Large intestine (tissue), 3 donors: ENCODE results near the gene SORBS1. TPM values are rescaled to one million over a fixed set of nuclear protein-coding genes. Genes with fewer than 3 reads are reported as not detected.

Source experiments
- DNase-seq, 2 donors: peaks; one replicate each; pipeline versions ENCODE4 v3.0.0 to v3.0.0-alpha.2; 2013
- H3K27ac ChIP-seq: one replicate; pipeline ENCODE4 v1.5.1; 2013; ENCODE audit warnings: low read length
- H3K27me3 ChIP-seq: 2 replicates; pipeline ENCODE4 v1.6.1; 2013; ENCODE audit warnings: low read length; ENCODE audit not compliant: control insufficient read depth, insufficient read depth
- H3K36me3 ChIP-seq: 2 replicates; pipeline ENCODE4 v1.6.1; 2013; ENCODE audit warnings: low read length; ENCODE audit not compliant: control insufficient read depth, insufficient read depth
- H3K4me1 ChIP-seq: one replicate; pipeline ENCODE4 v1.6.1; 2013; ENCODE audit warnings: low read length; ENCODE audit not compliant: control insufficient read depth, insufficient read depth
- H3K4me3 ChIP-seq: one replicate; pipeline ENCODE4 v1.5.1; 2013; ENCODE audit warnings: low read length
- H3K9me3 ChIP-seq: one replicate; pipeline ENCODE4 v1.6.1; 2013; ENCODE audit warnings: mild to moderate bottlenecking, low read depth, low read length, moderate library complexity; ENCODE audit not compliant: control insufficient read depth
- WGBS: methylation state at CpG from one replicate; pipeline ENCODE4 v1.1.5; 2013; ENCODE audit warnings: low lambda C conversion rate; ENCODE audit not compliant: insufficient coverage; 5-methylcytosine and 5-hydroxymethylcytosine counted together
- polyA plus RNA-seq: library from polyadenylated mRNA; unstranded; fragments of 120-200 nt; gene quantifications from one replicate; pipeline ENCODE4 v1.2.1, GENCODE V29; 2013

SORBS1 gene
- polyA plus RNA-seq, 1 donor: 60.2 TPM

DNA sequence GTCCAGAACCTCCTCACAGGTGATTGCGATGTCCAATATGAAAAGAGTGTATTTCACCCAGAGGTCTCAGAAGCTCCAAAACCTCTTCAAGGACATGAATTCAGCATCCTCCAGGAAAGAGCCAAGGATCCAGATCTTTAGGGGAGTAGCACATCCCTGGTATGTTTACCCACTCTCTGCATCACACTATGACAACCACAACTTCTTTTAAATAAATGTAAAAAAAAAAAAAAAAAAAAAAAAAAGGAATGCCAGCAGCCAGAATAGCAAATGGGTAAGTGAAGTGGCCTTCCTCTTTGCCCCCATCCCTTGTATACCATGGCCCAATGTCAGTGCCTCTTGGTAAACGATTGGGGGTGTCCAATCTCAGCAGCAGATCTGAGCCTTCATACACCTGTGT is 67.3 kb downstream of the SORBS1 start:
- no peak overlapping the region for H3K4me3 ChIP-seq
- H3K27ac ChIP-seq: peak overlapping the region; percentile 45
- H3K36me3 ChIP-seq: no peaks in the 10 kb centered on the region
- H3K27me3 ChIP-seq: no peaks in the 10 kb centered on the region
- no peak for DNase-seq
- H3K4me1 ChIP-seq: peaks cover 3% of the 10 kb centered on the region
- no peaks in the 10 kb centered on the region for H3K9me3 ChIP-seq
- WGBS: no CpG with 5 or more reads among the region's 2 CpGs

DNA sequence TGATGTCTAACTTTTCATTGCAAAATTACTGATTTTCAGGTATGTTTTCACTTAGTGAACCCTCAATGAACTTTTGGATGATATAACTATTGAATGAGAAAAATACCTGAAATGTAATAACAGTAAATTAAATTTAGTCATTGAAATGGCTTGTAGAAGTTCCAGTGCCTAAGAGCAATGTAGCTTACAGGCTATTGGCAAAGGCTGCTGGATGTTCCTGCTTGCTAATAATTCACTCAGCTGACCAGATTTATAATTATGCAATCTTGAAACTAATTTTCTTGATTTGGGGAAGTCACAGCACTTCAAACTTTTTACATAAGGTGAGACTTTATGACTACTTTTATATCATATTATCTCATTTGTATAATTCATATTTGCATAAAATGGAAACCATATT is 73.2 kb downstream of the SORBS1 start:
- Histone ChIP-seq H3K9me3 (no peaks in the 10 kb centered on the region), H3K4me1 (peaks cover 3% of the 10 kb centered on the region), H3K4me3 (no peak overlapping the region), H3K27me3 (no peaks in the 10 kb centered on the region), H3K27ac (no peak overlapping the region), H3K36me3 (no peaks in the 10 kb centered on the region)
- no peak for DNase-seq

DNA sequence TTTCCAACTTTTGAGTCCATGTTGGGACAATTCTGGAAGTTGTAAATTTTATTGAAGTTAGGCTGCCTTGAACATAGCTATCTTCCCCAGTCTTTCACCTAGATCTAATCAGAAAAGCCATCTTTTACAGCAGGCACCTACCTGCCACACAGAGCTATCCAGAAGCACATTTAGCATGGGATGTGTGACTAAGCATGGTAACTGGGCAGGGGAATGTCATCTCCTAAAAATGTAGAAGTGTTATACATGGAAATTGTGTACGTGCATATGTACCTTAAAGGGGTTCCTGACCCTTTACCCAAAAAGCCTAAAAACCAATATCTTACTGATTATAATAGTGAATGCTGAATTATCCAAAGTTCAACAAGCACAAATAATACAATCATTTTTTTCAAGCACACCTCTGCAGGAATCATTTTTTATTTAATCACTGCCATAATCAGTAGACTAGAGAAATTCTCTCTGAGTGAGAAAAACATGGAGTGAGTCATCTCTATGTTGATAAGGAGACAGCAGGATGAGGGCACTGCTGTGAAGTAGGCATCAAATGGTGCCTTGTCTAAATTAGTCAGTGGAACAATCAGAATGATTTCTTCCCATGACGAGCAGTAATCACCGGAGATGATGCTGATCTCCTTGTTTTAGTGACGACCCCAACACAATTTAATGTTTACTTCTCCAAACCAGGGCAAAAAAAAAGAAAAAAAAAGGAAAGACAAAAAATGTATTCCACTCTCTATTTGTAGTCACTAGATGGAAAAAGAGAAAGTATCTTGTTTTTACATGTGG is 75.9 kb downstream of the SORBS1 start:
- Histone ChIP-seq H3K9me3 (no peaks in the 10 kb centered on the region), H3K27me3 (no peaks in the 10 kb centered on the region), H3K4me3 (no peak overlapping the region), H3K36me3 (no peaks in the 10 kb centered on the region), H3K4me1 (peaks cover 26% of the 10 kb centered on the region), H3K27ac (no peak overlapping the region)
- 90% methylated on average over 2 of the region's 4 CpGs for WGBS
- no peak for DNase-seq

DNA sequence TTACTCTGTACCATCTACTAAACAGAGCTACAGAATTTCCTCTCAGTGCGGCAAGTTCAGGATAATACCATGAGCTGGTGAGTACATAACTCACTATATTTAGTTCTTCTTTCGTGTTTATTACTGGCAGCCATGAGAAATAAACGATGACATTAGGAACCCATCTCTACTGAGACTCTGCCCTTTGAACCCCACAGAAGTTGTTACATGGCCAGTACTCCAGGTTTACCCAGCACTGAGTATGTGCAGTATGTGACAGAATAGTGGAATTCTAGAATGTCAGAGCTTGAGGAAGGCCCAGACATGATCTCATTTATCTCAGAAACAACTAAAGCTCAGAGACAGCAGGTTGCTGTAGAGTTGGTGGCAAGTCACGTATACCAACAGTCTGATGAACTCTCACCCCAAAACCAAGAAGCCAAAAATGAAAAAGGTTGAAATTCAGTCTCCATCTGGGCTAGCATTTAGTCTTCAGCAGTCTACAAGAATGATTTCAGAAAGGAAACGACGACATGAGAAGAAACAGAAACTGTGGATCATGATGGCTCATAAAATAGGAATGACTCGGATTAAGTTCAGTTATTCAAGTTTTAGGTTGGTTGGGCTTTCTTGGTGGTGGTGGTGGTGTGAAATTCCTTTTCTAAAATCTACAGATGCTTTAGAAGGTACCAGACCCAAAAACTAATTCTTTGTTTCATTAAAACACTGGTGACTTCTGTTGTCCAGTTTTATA is 78.5 kb downstream of the SORBS1 start:
- H3K27ac ChIP-seq: no peak overlapping the region
- H3K4me3 ChIP-seq: no peak overlapping the region
- H3K36me3 ChIP-seq: no peaks in the 10 kb centered on the region
- 100% methylated on average over 3 of the region's 7 CpGs for whole genome bisulfite sequencing
- H3K9me3 ChIP-seq: no peaks in the 10 kb centered on the region
- no peaks in the 10 kb centered on the region for H3K27me3 ChIP-seq
- DNase-seq: no peak
- peaks cover 41% of the 10 kb centered on the region for H3K4me1 ChIP-seq

DNA sequence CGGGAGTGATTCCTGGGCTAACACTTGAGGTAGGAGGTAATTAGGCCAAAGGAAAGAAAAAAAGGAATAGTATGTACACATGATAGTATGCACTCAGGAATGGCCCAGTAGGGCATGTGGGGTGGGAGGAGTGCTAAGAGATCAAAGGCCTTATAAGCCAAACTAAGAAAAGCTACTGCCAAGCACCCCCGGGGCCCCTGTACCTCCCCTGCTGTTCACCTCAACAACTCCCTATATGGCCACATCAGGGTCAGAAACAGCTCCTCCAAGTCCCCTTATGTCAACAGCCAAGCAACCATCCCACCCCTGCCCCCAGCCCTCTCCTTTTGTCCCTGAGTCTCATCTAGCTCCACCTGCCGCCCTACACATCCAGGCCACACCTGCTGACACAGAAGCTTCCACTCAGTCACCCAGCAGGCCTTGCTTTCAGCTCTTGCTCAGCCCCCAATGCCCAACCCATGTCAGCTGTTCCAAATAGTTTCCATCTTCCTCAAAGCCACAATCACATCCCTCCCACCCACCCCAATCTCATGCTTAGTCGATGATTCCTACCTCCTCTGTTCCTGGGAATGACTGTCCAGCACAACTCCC is 80.2 kb downstream of the SORBS1 start:
- WGBS: 14% methylated on average over 1 of the region's 4 CpGs
- peak overlapping the region; percentile 66 for H3K27ac ChIP-seq
- DNase-seq: peak; percentile 72 to 86
- no peaks in the 10 kb centered on the region for H3K36me3 ChIP-seq
- no peaks in the 10 kb centered on the region for H3K27me3 ChIP-seq
- H3K4me1 ChIP-seq: peaks cover 57% of the 10 kb centered on the region
- H3K9me3 ChIP-seq: no peaks in the 10 kb centered on the region
- H3K4me3 ChIP-seq: no peak overlapping the region

DNA sequence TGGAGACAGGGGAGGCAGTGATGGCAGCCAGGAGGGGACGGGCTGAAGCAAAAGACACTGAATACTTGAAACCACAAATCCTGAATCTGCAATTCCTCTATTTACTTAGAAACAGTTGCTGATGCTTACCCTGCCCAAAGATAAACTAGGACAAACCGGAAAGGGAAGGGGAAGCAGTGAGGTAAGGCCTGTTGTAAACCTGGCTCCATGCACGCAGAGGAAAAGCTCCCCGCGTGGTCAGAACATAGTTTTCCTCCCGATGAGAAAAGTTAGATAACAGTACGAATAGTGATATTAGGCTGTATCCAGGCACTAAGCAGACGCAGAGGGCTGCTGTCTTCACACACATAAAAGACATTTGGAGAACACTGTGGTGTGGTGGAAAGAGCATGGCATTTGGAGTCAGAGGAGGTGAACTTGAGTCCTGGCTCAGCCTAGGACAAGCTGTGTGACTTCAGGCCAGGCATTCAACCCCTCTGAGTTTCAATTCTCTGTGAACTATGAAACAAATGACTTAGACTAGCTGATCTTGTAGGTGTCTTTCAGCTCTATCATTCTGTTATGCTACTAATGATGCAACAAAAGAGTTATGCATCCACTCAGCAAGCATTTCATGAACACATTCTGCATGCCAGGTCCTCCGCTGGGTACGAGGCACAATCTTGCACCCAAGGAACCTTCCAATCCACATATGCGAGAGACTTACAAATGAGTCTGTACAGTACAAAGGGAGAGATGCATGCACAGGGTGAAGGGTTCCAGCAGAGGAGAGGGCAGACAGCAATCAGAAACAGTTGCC is 80.9 kb downstream of the SORBS1 start:
- no peaks in the 10 kb centered on the region for H3K36me3 ChIP-seq
- 20% methylated on average over 1 of the region's 11 CpGs for WGBS
- no peaks in the 10 kb centered on the region for H3K27me3 ChIP-seq
- H3K27ac ChIP-seq: peak overlapping the region; percentile 66
- peaks cover 62% of the 10 kb centered on the region for H3K4me1 ChIP-seq
- no peaks in the 10 kb centered on the region for H3K9me3 ChIP-seq
- no peak overlapping the region for H3K4me3 ChIP-seq
- DNase-seq: peak; percentile 50 to 65

DNA sequence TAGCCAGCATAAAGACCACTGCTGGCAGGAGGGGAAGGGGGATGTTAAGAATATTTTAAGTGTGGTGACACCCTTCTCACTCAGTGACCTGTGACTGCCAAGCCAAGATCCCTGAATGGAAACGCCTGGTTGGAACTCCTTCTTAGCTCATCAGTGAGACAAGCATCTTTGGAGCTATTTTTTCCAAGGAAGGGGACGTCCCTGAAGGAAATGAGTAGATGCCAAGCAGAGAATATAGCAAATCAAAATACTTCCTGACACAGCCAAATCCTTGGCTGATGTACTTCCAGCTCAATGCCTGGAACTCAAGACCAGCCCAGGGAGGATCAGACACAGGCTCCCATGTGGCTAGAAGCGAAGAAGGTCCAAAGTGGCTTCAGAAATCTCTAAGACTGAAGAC is 82.2 kb downstream of the SORBS1 start:
- Histone ChIP-seq H3K36me3 (no peaks in the 10 kb centered on the region), H3K4me1 (peaks cover 73% of the 10 kb centered on the region), H3K4me3 (no peak overlapping the region), H3K9me3 (no peaks in the 10 kb centered on the region), H3K27ac (peak overlapping the region; percentile 66), H3K27me3 (no peaks in the 10 kb centered on the region)
- DNase-seq: no peak
- WGBS: no CpG with 5 or more reads among the region's 3 CpGs

DNA sequence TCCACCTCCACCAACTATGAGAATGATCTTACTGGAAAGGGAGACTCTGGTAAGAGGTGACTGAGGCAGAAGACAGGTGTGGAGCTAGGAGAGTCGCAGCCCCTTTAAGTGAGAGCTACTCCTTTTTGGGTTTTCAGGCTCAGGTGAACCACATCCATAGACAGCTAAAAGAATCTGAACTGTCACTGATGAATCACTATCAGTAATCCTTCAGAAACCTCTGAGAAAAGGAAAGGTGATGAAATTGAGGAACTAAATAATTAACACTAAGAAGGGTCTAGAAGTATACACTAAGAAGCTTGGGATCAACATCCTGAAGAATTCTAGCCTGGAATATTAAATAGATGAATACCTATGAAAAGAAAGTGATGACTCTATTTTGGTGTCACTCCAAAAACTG is 83.0 kb downstream of the SORBS1 start:
- Histone ChIP-seq H3K36me3 (no peaks in the 10 kb centered on the region), H3K9me3 (no peaks in the 10 kb centered on the region), H3K4me1 (peaks cover 79% of the 10 kb centered on the region), H3K27ac (no peak overlapping the region), H3K4me3 (no peak overlapping the region), H3K27me3 (no peaks in the 10 kb centered on the region)
- DNase-seq: no peak
- WGBS: no CpG with 5 or more reads among the region's 1 CpG

DNA sequence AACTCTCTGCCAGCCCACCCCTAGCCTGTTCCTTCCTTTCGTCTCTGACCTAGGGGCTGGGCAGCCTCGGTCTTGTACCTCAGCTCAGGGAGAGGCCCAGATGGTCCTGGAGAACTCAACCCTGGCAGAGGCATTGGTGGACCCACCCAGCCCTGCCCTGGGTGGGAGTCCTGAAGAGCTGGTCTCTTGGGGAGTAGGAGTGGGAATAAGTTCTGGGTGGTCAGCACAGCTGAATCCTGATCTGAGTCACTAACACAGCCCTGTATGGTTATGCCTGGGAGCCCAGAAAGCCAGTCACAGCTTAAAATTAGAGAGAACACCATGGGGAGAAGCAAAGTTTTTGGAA is 84.0 kb downstream of the SORBS1 start:
- WGBS: no CpG with 5 or more reads among the region's 2 CpGs
- peaks cover 84% of the 10 kb centered on the region for H3K4me1 ChIP-seq
- peak overlapping the region; percentile 87 for H3K27ac ChIP-seq

DNA sequence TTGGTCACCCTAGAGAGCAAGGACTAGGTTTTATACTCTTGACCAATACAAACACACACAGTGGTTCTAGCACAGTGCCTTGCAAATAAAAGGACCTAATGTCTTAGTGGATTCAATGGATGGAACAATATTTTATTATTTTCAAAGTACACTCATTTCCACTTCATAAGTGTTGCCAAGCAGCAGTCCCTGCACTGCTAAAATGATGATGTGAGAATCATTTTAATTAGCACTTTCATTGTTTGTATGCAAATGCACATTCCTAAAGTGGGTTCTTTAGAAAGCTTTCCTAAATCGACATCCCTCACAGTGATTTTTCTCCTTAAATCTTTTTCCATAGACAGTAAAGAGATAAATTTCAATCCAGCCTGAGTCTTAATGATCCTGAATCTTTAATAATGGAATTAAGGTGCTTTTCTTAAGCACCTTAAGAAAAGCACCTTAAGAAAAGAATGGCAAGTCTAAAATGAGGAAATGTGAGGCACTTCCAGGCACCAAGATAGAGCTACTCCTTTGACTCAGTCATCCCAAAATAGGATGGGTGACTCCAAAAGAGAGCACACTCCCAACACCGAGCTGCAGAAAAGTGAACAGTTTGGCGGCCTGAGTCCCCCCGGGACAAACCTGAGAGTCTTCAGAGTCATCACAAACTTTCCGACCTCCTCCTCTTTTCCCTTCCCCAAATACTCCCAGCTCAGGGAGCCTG is 84.5 kb downstream of the SORBS1 start:
- Histone ChIP-seq H3K36me3 (no peaks in the 10 kb centered on the region), H3K4me1 (peaks cover 80% of the 10 kb centered on the region), H3K27me3 (no peaks in the 10 kb centered on the region), H3K9me3 (no peaks in the 10 kb centered on the region), H3K27ac (peak overlapping the region; percentile 87), H3K4me3 (no peak overlapping the region)
- DNase-seq: no peak
- WGBS: 80% methylated on average over 2 of the region's 5 CpGs

More for the DNA sequence above, 84.0 kb downstream of the SORBS1 start:
- no peaks in the 10 kb centered on the region for H3K36me3 ChIP-seq
- H3K27me3 ChIP-seq: no peaks in the 10 kb centered on the region
- no peaks in the 10 kb centered on the region for H3K9me3 ChIP-seq
- H3K4me3 ChIP-seq: no peak overlapping the region
- no peak for DNase-seq
